DMS79 treated with DMSO at 0.1 percent for 48 hours (cell line): Measurements from ENCODE around the gene DCDC2.
"Not testable (repeated sequence)": the region's sequence is repeated elsewhere in the genome, so short reads cannot be mapped to it uniquely, and the experiment has no call there.

ENCODE experiments used
- DNase-seq: peaks from one replicate; lab custom pipeline; 2025; lab: John Stamatoyannopoulos, UW

The DCDC2 gene

GRCh38 chr6:24148154-24148570, 209.7 kb downstream of the DCDC2 start:
- no peak for DNase-seq

DNA sequence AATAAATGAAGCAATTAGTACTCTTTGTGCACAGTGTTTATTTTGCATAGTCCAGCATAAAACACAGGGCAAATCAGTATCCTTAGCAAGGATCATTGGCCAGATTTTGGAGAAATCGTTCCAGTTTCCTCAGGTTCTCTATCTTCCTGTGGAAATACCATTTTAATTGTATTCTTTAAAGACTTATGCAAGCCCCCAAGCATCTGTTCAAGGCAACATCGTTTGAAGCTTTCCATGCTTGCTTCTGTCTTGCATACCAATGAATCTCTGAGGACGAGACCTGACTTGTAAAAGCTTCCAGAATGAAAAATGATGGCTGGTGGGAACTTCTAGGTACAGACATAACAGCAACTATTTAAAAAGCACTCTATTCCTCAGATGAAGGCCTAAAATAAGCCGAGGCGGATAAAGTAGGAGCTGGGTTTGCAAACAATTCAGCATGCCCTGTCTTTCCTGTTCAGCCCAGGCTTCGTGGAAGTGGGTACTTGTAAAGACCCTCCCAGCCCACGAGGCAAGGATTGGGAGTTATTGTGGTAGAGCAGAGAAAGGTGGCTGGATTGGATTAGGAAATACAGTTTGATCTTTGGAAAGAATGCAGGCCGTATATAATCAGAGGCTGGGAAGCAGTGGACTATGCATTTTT, 210.2 kb downstream of the DCDC2 start:
- no peak for DNase-seq

DNA sequence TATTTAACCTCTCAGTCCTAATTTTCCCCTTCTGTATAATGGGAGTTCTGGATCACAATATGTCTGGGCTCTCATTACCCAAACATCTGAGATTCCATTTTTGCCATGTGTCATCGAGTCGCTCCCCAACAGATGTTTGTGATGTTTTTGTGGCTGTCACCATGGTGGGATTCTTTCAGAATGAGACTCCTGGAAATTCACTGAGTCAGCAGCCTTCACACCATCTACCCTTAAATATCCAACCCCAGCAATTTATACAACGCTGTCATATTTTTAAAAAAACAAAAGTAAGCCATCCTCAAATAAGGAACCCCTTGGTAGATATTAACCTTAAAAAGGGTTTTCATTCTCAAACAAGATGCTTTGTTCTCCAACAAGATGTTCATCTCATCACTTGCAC, 211.0 kb downstream of the DCDC2 start:
- no peak for DNase-seq

GRCh38 chr6:24145690-24146131, 212.1 kb downstream of the DCDC2 start:
- DNase-seq = no peak

- not testable (repeated sequence) for DNase-seq
These were observed 215.1 kb downstream of the DCDC2 start for GRCh38 chr6:24142733-24143132.

GRCh38 chr6:24140591-24140990, 217.3 kb downstream of the DCDC2 start:
- no peak for DNase-seq

DNA sequence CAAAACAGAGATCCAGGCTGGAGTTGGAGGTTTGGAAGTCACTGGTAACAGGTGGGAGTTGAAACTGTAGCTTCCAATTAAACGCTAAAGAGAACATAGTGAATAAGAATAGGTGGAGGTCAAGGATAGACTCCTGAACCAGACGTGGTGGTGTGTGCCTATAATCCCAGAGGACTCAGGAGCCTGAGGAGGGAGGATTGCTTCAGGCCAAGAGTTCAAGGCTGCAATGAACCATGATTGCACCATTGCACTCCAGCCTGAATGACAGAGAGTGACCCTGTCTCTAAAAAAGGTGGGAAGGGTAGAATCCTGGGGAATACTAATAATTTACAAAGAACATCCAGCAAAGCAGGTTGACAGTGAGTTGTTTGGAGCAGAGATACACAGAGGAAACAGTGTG, 218.2 kb downstream of the DCDC2 start:
- DNase-seq = no peak

DNA sequence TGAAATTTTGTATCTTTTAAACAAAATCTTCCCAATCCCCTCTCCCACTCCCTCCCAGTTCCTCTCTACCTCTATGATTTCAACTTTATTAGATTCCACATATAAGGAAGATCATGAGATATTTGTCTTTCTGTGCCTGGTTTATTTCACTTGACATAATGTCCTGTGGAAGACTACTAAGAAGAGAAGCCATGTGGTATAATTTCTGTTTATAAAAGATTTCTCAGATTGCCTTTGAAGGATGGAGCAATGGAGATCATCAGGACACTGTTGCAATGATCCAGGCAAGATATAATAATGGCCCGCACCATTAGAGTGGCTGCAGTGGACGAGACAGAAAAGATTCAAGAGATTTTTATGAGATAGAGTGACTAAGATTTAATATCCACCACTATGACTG, 218.8 kb downstream of the DCDC2 start:
- no peak for DNase-seq

- no peak for DNase-seq
These were observed 226.1 kb downstream of the DCDC2 start for GRCh38 chr6:24131751-24132150.

GRCh38 chr6:24127316-24127715, 230.5 kb downstream of the DCDC2 start:
- DNase-seq = no peak

DNA sequence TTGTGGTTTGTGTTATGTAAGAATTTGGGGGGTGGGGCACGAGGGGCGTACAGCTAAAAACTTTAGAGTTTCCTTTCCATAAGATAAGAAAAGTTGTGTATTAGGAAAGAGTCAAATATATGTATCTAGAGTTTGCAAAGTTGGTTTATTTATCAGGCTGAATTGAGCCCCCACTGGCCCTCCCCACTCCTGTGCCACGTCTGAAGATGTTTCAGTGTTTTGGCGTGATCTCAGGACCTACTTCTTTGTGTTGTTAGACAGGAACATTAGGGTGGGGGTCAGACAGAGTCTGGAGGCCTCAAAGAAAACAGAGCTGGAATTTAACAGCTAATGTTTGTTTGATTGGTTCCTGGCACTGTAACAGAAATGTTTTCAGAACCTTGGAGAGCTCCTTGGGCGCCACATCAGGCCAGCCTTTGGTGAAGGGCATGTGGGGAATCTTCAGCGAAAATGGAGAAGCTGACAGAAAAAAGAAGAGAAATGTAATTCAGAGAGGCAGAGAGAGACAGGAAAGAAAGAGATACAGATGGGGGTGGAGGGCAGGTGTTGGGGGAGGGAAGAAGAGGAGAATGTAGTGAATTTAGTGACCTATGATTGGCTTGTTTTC, 231.2 kb downstream of the DCDC2 start:
- peak; percentile 66 for DNase-seq

DNA sequence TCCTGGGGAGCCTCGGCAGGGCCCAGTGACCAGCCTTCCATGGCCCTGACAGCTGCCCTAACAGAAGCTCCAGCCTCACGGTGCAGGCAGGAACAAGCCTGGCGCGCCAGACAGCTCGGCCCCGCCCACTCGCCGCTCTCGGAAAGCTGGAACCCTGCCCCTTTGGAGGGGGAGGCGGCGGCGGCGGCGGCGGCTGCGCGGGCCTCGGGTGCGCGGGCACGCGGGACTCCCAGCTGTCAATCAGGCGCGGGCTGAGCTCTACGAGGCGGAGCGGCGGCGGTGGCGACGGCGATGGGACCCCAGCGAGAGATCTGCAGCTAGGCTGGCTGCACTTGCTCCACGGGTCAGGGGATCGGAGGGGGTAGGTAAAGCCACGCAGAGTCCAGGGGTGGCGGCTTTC, 231.9 kb downstream of the DCDC2 start, which contains the start of gene NRSN1:
Gene NRSN1, plus strand, starts transcription at position 236 of the 400 bp plus-strand sequence. CDS start 8,113 bp downstream, outside the sequence.
- DNase-seq = peak; percentile 76

DNA sequence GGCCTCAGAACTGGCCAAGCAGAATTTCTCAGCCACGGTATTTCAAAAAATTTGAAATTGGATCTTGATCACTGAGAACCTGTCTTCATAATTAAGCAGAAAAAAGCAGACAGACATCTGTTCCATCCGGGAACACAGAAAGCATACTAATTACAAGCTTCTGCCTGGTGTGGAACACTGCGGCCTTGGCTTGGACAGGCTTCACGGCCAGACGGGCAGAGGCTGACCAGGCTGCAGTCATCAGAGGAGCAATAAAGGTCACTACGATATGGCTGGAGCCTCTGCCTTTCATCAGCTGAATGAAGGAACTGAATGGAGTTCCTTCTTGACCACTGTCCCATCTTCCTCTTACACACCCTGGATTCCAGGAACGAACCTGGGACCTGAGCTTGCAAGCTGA, 235.7 kb downstream of the DCDC2 start:
- no peak for DNase-seq
